DMS53 treated with DMSO at 0.1 percent for 48 hours (cell line): ENCODE results near the gene C21orf58.
A peak's percentile ranks its signal among the peaks of the same experiment; 100 is the strongest.

Source experiments
- DNase-seq: peaks from one replicate; lab custom pipeline; 2025; ENCODE audit not compliant: unreplicated experiment; lab: John Stamatoyannopoulos, UW

C21orf58 gene

DNA sequence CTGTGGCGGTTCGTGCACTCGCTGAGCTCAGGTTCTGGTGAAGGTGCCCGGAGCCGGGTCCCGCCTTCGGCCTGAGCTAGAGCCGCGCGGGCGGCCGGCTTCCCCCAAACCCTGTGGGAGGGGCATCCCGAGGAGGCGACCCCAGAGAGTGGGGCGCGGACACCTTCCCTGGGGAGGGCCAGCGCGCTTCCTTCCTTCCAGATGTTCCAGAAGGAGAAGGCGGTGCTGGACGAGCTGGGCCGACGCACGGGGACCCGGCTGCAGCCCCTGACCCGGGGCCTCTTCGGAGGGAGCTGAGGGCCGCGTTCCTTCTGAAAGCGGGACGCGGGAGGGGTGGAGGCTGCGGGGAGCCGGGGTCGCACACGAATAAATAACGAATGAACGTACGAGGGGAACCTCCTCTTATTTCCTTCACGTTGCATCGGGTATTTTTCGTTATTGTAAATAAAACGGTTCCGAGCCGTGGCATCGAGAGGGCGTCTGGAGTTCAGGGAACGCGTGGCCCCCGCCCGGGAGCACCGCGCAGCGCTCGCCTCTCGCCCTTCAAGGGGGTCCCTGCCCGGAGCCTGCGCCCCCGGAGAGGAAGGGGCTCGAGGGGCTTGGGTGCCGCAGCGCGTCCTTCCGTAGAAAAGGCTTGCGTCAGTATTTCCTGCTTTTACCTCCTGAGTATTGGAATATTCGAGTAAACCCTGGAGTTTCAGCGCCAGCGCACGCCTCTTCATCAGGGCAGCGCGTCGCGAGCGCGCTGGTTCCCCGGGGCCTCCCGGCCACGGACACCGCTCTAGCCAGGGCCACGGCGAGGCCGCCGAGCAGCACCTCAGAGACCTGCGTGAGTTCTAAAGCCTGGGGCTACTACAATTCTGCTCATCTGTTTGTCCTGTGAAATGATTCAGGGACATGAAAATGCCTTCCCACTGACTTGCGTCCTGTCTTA, 26.1 kb downstream of the C21orf58 start:
- DNase-seq, result no peak

- DNase-seq, result no peak
These were observed 27.5 kb downstream of the C21orf58 start for GRCh38 chr21:46295996-46296752.

- no peak for DNase-seq
These were observed 28.4 kb downstream of the C21orf58 start for GRCh38 chr21:46295177-46295770.

- DNase-seq, result no peak
These were observed 29.0 kb downstream of the C21orf58 start for GRCh38 chr21:46294647-46295176.

GRCh38 chr21:46291561-46291960, 32.1 kb downstream of the C21orf58 start:
- no peak for DNase-seq

DNA sequence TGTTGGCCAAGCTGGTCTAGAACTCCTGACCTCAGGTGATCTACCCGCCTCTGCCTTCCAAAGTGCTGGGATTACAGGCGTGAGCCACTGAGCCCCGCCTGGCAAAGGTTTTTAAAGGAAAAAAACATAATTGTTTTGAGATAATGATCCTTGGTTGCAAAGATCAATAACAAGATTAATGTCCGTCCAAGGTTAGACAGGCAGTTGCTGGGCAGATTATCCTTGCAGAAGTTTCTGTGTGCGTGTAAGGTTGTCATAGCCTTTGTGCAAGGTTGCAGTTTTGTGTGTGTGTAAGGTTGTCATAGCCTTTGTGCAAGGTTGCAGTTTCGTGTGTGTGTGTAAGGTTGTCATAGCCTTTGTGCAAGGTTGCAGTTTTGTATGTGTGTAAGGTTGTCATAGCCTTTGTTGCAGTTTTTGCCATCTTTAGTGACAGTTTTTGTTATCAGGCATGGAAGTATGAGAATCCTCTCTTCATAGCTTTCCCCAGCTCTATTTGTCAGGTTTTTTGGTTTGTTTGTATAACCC, 34.0 kb downstream of the C21orf58 start:
- no peak for DNase-seq

DNA sequence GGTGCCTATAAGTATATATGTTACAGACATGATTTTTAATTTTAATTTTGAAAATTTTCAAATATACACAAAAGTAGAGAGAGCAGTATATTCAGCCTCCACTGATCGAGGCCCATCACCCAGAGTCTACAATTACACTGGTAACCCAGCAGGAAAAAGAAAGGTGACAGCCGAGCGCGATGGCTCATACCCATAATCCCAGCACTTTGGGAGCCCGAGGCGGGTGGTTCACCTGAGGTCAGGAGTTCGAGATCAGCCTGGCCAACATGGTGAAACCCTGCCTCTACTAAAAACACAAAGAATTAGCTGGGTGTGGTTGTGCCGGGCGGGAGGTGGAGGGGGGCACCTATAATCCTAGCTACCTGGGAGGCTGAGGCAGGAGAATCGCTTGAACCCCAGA, 36.1 kb downstream of the C21orf58 start:
- no peak for DNase-seq

- no peak for DNase-seq
These were observed 37.0 kb downstream of the C21orf58 start for GRCh38 chr21:46286648-46287002.

DNA sequence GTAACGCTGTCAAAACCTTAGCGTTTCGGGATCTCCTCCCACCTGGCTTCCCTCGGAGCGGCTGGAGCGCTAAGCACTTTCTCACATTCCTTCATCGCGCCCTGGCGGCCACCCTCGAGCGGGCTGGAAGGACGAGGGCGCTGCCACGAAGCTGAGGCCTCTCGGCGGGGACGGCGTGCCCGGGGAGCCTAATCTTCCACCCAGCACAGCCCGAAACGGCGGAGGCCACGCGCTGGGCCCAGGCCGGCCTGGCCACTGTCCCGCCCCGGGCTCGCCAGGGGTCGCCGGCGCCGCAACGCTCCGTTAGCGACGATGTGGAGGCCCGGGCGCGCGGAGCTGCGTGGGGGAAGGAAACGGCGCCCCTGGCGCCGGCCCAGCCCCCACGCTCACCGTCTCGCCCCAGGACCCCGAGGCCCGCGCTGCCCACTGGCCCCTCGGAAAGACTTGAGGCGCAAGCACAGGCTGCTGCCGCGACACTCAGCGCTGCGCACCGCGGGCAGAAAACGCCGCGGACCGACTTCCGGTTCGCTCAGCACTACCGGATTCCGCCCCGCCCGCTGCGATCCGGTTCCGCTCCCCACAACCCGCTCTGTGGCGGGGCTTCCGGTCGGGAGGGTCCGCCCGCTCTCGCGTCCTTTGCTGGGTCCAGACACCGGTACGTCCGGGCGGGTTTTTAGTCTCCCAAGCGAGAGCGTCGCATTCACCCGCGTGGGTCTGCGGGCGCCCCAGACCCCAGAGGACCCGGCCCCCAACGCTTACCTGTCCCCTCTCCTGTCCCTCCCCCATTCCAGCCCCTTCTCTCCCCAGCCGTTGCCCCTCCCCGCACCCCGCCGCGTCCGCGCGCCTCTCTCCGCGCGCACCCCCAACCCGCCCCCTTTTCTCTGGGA, 37.7 kb downstream of the C21orf58 start, which contains the start of gene YBEY:
YBEY (plus strand) TSS at position 582 of the 887 bp plus-strand sequence. CDS start 572 bp downstream, outside the sequence.
- peak; percentile 61 for DNase-seq

DNA sequence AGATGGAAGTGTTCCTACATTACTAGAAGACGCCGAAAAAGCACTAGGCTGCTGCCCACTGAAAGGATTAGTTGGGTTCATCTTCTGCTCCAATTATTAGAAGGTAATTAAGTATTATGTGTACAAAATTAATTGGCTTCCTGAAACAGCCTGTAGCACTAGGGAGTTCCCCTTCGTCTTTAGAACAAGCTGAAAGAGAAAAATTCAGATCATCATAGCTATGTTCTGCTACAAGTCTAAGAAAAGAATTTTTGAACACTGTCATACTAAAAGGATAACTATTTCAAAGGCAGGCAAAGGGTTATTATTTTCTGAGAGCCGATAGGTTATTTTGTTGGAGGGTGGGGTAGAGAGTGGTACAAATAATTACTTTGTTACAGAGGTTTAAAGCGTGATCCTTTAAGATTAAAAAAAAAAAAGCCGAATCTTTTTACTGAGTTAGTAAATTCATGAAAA, 38.4 kb downstream of the C21orf58 start, which contains the start of gene MCM3AP:
MCM3AP (minus strand) TSS at position 406 of the 456 bp plus-strand sequence; CDS start at position 81, 325 bp downstream.
- DNase-seq, result no peak

- no peak for DNase-seq
These were observed 38.9 kb downstream of the C21orf58 start for GRCh38 chr21:46284733-46285132.

GRCh38 chr21:46284077-46284644, 39.5 kb downstream of the C21orf58 start:
- no peak for DNase-seq

GRCh38 chr21:46274797-46275390, 48.8 kb downstream of the C21orf58 start:
- DNase-seq, result no peak

- no peak for DNase-seq
These were observed 50.3 kb downstream of the C21orf58 start for GRCh38 chr21:46273341-46273740.

- no peak for DNase-seq
These were observed 54.2 kb downstream of the C21orf58 start for GRCh38 chr21:46269466-46269865.

DNA sequence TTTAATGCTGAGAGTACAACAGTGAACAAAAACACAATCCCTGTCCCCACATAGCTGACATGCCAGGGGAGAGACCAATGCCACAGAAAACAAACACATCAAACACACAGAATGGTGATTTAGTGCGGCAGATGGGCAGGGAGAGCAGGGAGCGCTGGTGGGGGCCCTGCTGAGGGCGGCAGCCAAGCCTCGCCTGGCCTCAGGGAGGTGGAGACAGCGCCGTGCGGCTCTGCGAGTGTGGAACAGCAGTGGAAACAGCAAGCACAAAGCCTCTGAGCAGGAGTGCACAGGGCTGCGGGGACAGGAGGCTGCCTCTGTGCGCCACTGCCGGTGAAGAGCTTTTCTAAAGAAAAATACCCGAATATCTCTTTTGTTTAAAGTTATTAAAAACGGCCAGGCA, 55.3 kb downstream of the C21orf58 start:
- DNase-seq, result no peak

DNA sequence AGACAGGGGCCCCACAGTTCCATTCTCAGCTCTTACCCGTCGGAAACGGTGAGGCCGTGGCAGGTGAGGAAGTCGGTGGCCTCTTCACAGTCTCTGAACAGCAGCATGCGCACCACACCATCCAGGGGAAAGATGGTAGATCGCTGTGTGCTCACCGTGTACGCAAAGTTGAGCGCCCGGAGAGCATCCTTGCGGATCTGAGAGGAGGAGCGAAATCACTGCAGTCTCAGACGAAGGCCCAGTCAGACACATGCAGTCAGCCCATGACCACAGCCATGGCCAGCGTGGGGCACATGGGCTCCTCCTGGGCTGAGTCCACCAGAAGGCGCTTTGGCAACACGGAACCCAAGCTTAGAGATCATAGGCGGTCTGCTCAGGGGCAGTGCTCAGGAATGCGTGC, 56.7 kb downstream of the C21orf58 start:
- no peak for DNase-seq

- DNase-seq, result no peak
These were observed 57.7 kb downstream of the C21orf58 start for GRCh38 chr21:46265736-46266525.
